Fibroblast of the conjunctiva (primary cell): ENCODE measurements around the gene PCBD2.
A peak's percentile ranks its signal among the peaks of the same experiment; 100 is the strongest.
"Not testable (repeated sequence)": the region's sequence is repeated elsewhere in the genome, so short reads cannot be mapped to it uniquely, and the experiment has no call there.

Experiments
- DNase-seq: peaks from one replicate; pipeline ENCODE4 v3.0.0-alpha.2; 2010; ENCODE audit warnings: low read depth

PCBD2 gene

DNA sequence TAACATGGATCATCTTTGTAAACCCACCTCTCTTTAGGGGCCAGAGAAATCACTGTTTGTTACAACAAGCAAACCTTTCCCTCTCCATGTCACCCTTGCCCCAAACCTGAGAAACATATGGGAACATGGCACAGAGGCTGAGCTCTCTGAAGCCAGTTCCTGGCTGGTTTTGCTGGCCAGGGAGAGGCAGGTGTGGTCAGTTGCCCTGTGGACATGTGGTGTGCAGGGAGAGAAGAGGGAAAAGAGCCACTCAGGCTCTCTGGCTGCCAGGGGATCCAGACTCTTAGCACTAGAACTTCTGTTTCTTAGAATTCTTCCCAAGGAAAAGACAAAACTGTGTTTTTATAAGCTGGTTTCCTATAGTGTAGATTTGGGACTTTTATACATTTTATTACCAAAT lies 58.2 kb downstream of the PCBD2 start:
- no peak for DNase-seq

DNA sequence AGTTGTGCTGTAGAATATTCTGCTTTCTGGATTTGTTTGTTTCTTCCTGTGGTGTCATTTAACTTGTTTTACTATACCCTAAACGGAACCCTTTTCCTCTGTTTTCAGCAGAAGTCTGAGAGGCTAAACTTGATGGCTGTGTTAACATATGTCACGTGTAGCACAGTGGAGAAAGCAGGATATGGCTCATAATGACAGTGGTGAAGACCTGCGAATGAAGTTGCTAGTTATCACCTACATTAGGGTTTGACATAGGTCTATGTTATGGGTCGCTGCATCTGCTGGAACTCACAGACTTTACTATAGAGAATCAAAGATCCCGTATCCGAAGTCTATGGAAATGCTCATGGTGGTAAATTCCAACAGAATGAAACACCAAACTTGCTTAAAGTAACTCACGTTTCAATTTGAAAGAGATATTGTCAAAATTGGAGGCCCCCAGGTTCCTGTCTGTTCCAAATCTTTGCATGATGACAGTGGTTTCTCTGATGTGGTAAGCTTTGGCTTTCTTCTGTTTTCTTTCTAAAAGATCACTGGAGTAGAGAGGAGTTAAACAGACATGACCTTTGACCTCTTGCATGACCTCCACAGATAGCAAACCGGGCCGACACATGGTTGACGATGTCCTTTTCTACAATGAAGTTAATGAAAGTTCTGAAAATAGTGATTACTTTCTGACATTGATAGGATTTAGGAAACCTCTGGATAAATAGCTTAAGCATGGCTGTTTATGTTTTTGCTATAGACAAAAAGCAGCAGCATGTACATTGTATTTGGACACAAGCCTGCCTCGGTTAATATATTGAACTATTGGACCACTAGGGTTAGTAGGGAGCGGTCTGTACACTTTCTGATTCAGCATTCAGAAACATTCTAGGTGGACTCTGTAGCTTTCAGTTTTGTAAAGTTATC lies 59.7 kb downstream of the PCBD2 start:
- DNase-seq: no peak

DNA sequence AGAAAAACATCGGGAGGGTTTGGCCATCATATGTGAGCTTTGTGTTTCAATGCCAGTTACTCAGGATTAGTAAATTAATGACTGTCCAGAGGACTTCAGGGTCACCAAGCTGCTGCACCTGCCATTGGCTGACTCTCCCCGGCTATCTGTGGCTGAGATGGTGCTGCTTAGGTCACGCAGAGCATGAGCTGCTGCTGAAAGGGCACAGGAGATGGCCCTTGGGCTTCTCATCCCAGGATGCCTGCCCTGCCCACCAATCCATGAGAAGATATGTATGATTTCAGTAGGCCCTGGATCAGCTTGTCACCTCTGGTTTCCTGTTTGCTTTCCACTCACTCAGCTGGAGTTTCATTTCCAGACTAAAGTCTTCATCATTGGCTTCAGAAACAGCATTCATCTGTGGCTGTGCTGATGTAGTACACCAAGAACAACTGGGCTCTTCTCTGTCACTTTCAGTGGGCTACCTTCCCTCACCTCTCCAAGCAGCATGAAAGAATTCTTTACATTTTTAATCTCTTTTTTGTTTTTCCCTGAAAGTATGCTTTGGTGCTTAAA lies 60.4 kb downstream of the PCBD2 start:
- no peak for DNase-seq

DNA sequence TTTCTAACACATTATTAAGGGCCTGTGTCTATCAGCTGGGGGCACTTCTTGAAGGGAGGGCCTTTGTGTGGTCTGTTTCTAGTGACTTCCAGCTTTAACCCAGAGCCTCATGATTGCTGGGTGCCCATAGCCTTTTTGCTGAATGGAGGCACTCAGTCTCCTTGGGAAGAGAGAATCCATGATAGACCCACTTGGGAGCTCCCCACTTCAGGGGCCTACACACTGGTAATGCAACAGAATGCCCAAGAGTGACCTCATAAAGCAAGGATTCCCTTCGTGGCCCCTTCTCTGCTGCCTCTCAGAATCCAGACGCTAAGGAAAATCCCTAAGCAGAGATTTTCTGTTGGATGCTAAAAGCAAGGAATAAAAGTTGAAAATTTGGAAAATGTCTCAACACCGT lies 62.7 kb downstream of the PCBD2 start, which contains the start of gene CATSPER3:
Gene CATSPER3 (plus strand): TSS at position 301 of the 400 bp plus-strand sequence. CDS start 85 bp downstream, at position 386.
- no peak for DNase-seq

DNA sequence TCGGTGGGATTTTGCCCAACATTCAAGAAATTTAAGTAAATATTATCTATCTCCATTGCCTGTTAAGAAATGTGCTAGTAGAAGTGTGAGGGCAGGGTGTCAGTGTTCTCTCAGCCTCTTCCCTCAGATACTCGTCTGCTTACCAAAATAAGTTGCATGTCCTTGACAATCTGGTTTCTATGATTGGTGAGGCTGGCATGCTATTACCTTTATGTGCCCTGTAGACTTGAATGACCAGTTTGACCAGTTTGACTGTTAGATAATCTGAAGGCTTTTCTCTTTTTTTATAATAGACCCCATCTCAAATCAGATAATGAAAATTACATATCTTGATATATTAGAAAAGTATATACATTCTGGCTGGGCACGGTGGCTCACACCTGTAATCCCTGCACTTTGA lies 63.1 kb downstream of the PCBD2 start:
- no peak for DNase-seq

DNA sequence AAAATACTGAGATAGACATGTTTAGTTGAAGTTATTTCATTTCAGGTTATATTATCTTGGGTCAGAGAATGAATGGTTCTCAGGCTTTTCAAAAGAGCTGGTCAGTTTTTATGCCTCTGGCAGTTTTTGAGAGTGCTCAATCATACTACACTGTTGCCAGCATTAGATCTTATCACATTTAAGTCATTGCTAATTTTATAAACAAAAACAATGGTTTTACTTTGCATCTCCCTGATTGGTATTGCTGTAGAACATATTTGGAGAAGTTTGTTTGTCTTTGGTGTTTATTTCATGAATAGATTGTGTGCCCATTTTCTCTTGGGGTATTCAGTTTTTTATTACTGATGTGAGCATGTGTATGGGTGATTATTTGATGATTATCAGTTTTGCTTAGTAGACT lies 64.2 kb downstream of the PCBD2 start:
- no peak for DNase-seq

DNA sequence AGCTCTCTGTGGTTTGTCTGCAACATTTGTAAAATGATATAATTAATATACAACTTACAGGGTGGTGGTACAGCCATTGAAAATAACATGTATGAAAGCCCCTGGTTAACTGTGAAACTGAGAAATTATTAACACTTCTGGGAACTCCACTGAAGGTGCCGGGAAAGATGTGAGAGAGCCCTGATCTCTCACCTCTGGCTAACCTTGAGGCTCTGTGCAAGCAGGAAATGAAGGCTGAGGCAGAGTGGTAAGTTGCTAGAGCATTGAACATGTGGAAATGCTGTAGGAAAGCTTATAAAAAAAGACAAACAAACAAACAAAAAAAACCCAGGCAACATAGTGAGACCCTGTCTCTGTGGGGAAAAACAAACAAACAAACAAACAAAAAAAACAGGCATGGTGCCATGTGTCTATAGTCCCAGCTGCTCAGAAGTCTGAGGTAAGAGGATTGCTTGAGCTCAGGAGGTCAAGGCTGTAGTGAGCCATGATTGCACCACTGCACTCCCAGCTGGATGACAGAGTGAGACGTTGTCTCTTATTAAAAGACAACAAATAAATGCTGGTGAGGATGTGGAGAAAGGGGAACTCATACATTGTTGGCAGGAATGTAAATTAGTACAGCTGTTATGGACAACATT lies 70.3 kb downstream of the PCBD2 start:
- peak; percentile 1 for DNase-seq

DNA sequence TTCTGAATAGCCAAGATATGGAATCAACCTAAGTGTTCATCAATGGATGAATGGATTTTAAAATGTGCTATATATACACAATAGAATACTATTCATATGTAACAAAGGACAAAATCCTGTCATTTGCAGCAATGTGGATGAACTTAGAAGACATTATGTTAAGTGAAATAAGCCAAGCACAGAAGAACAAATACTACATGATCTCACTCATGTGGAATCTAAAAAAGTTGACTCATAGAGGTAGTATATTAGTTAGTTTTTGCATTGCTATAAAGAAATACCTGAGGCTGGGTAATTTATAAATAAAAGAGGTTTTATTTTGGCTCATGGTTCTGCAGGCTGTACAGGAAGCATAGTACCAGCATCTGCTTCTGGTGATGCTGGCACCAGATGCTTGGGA lies 70.9 kb downstream of the PCBD2 start:
- no peak for DNase-seq

DNA sequence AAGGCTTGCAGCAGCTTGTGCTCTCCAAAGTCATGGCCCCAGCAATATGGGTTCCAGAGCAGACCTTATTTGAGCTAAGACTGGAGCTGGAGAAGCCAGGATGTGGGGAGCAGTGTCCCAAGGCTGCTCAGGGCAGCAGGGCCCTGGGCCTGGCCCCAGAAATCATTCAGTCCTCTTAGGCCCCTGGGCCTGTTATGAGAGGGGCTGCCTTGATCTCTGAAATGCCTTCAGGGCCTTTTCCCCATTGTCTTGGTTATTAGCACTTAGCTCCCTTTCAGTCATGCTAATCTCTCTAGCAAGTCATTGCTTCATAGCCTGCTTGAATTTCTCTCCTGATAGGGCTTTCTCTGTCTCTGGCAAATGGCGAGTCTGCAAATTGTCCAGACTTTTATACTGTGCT lies 71.9 kb downstream of the PCBD2 start:
- no peak for DNase-seq

DNA sequence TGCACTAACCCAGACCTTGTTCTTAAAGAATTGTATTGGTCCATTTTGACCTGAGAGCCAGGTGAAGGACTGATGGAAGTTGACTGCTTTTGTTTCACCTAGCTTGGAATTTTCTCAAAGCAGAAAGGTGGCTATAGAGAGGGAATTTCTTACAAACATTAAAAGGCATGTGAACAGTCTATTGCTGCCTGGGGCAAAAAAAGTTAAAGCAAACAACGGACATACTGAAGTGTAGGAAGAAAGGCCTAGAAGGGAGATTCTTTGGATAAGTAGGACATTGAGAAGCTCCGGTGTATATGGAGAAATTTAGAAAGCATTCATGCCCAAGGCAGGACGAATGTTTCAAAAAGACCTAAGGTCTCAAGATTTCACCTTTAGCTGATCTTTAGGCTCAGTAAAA lies 74.5 kb downstream of the PCBD2 start:
- no peak for DNase-seq

DNA sequence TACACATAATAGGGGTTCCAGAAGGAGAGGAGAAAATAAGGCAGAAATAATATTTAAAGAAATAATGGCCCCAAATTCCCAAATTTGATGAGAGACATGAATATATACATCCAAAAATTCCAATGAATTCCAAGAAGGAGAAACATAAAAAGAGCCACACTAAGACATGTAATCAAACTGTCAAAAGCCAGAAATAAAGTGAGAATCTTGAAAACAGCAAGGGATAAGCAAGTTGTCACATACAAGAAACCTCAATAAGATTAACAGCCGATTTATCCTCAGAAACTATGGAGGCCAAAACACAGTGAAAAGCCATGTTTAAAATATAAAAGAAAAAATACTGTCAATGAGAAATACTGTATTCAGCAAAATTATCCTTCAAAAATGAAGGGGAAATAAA lies 77.3 kb downstream of the PCBD2 start:
- no peak for DNase-seq

DNA sequence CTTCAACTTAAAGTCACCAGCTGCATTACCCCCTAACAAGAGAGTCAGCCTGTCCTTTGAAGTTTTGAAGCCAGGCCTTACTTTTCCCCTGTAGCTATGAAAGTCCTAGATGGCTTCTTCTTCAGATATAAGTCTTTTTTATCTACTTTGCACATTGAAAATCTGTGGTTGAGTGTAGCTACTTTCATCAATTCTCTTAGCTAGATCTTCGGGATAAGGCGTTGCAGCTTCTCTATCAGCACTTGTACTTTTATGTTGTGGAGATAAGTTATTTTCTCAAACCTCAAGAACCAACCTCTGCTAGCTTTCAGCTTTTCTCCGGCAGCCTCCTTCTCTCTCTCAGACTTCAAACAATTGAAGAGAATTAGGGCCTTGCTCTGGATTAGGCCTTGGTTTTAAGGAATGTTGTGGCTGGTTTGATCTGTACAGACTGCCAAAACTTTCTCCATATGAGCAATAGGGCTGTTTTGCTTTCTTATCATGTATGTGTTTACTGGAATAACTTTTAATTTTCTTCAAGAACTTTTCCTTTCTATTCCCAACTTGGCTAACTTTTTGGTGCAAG lies 84.4 kb downstream of the PCBD2 start:
- DNase-seq: no peak

DNA sequence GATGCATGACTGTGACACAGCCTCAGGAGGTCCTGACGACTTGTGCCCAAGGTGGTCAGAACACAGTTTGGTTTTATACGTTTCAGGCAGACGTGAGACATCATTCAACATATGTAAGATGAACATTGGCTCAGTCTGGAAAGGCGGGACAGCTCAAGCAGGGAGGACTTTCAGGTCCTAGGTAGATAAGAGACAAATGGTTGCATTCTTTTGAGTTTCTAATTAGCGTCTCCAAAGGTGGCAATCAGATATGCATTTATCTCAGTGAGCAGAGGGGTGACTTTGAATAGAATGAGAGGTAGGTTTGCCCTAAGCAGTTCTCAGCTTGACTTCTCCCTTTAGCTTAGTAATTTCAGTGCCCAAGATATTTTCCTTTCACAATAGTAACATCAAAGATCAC lies 85.3 kb downstream of the PCBD2 start:
- DNase-seq: not testable (repeated sequence)

DNA sequence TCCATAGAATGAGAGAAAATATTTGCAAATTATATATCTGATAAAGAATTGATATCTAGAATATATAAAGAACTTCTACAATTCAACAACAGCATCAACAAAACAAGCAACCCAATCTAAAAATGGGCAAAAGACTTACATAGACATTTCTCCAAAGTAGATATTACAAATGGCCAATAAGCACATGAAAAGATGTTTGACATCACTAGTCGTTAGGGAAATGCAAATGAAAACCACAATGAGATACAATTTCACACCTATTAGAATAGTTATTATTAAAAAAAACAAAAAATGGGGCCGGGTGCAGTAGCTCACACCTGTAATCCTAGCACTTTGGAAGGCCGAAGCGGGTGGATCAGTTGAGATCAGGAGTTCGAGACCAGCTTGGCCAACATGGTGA lies 87.2 kb downstream of the PCBD2 start:
- no peak for DNase-seq

DNA sequence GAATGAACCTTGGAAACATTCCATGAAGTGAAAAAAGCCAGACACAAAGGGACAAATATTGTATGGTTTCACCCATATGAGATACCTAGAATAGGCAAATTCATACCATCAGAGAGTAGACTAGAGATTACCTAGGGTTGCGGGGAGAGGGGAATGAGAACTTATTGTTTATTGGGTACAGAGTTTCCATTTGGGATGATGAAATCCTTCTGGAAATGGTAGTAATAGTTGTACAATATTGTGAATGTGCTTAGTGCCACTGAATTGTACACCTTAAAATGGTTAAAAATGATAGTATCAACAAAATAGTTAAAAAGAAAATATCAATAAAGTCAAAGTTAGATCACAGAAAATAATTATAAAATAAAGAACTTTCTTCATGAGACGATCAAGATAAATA lies 88.2 kb downstream of the PCBD2 start:
- DNase-seq: no peak

DNA sequence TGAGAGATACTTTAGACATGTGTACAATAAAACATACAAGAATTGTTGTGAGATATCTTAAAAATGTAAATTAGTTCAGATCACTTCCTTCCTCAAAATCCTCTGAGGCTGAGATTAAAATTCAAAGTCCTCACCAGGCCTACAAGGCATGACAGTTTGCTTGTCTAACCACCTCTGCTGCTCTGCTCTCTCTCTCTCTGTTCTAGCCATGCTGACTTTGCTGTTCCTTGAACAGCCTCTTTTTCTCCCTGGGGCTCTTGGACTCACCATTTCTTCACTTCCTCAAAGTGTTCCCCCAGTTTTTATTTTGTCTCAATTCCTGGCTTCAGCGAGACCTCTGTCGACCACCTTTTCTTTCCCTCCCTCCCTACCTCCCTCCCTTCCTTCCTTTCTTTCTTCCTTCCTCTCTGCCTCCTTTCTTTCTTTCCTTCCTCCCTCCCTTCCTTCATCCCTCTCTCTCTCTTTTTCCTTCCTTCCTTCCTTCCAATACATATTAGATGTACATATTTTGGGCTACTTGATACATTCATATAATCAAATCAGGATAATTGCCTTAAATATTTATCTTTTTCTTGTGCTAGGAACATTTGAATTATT lies 89.7 kb downstream of the PCBD2 start:
- DNase-seq: no peak

DNA sequence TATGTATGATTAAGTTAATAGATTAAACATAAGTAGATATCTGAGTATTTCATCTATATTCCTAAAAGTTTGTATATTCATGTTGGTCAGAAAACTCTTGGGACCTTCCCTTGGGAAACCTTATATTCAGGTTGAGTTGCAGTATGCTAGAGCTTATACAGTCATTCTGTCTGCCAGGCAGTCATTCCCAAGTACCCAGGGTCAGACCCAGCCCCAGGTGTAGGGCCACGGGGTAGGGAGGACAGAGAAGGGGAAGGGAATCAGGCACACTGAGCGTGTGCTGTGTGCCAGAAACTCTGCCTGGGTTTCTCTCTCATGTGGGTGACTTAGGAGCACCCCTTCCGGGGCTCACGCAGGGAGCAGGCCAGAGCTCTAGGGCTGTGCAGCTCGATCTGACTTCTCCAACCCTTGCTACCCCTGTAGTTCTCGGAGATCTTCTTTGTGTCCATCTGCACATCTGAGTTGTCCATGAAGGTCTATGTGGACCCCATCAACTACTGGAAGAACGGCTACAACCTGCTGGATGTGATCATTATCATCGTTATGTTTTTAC lies 91.0 kb downstream of the PCBD2 start:
- DNase-seq: no peak

DNA sequence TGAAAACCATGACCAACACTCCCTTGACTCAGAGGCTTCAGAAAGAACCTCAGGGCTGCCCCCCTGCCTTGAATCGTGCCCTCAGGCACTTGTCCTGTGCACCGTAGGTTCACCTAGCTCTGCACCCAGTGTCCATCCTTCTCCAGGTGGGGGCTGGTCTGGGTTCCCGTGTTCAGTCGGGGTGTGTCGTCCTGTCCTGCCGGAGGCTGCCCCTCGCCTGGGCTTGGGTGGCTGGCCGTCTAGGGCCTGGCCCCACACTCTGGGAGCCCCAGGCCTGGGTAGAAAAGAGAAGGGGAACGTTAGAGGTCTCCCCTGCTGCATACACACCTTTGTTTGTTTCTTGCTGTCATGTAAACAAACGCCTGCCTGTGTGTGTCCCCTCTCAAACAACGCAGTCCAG lies 92.1 kb downstream of the PCBD2 start:
- DNase-seq: no peak

DNA sequence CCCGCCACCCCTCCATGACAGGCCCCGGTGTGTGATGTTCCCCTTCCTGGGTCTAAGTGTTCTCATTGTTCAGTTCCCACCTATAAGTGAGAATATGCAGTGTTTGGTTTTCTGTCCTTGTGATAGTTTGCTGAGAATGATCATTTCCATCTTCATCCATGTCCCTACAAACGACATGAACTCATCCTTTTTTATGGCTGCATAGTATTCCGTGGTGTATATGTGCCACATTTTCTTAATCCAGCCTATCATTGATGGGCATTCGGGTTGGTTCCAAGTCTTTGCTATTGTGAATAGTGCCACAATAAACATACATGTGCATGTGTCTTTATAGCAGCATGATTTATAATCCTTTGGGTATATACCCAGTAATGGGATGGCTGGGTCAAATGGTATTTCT lies 93.1 kb downstream of the PCBD2 start:
- not testable (repeated sequence) for DNase-seq

DNA sequence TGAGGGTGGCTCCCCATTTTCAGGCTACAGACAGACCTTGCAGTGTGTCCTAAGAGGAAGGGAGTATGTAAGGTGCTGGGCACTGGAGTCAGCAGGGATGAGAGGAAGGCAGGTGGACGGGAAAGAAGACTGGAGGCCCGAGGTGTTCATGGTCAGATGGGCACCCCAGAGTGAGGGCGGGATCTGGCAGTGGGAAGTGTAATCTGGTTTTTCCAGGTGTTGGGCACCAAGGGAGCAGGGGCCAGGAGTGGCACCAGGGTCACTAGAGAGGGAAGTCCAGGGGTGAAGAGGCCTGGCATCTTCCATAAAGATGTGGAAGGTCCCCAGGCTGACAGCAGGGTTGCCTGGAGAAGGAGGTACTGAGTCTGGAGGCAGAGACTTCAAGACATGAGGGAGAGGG lies 99.4 kb downstream of the PCBD2 start:
- DNase-seq: no peak

DNA sequence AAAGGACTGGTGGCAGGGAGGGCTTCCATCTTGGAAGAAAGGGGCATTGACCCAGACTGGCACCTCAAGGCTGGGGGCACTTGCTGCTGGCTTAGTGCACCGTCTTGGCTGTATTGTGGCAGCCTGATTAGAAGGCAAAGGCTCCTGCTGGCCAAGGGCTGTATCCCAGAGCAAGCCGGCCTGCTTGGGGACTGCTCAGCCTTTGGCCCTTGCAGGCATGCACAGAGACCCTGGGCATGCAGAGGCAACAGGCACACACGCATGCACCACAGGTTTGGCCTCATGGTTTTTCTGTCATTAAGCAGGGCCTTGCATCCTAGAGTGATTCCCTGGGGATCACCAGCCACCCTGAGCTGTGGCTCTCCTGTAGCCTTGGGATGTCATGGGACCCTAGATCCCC lies 100.1 kb downstream of the PCBD2 start:
- DNase-seq: no peak

DNA sequence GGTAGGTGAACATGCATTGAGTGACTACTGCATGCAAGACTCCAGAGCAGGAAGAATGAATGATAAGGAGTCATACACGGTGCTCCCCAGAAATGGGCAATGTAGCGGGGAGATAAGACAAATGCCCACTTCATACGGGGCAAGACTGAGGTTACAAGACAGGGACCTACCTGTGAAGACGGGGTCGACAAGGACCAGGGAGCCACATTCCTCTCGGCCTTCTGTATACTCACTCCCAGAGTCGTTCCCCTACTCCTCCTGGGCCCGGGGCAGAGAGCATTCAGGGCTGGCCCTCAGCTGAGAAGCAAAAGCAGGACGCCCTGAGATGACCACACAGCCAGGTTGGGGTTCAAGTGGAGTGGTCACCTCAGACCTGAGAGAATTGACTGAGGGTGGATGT lies 102.4 kb downstream of the PCBD2 start:
- DNase-seq: no peak
